Measurements from ENCODE around the gene NPFFR1.

DNA sequence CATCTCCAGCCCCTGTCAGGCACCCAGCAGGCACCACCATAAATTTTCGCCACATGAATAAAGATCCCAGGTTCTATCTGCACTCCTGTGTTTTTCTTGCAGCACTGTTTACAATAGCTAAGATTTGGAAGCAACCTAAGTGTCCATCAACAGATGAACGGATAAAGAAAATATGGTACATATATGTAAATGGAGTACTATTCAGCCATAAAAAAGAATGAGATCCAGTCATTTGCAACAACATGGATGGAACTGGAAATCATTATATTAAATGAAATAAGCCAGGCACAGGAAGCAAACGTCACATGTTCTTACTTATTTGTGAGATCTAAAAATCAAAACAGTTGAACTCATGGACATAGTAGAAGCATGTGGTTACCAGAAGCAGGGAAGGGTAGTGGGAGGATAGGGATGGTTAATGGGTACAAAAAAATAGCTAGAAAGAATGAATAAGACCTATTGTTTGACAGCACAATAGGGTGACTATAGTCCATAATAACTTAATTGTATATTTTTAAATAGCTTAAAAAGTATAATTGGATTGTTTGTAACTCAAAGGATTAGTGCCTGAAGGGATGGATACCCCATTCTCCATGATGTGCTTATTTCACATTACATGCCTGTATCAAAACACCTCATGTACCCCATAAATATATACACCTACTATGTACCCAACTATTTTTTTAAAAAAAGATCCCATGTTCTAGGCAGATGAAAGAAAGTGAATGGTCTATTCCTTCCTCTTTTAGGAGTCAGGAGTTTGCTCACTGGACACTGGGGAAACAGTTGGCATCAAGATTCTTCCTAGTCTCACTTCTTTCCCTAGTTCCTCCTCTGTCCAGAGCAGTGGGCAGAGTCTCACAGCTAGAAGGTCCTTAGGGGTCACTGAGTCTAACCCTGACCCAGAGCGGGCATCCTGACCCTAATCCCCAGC lies 1.0 kb upstream of the NPFFR1 start:
- TF ChIP-seq POLR2AphosphoS5 (IDR thresholded peaks at IDR 0.05) (no peak), EP300 (IDR thresholded peaks at IDR 0.05) (no peak), POLR2A (IDR thresholded peaks at IDR 0.05) (no peak)
- TF ChIP-seq, protein P1, sequence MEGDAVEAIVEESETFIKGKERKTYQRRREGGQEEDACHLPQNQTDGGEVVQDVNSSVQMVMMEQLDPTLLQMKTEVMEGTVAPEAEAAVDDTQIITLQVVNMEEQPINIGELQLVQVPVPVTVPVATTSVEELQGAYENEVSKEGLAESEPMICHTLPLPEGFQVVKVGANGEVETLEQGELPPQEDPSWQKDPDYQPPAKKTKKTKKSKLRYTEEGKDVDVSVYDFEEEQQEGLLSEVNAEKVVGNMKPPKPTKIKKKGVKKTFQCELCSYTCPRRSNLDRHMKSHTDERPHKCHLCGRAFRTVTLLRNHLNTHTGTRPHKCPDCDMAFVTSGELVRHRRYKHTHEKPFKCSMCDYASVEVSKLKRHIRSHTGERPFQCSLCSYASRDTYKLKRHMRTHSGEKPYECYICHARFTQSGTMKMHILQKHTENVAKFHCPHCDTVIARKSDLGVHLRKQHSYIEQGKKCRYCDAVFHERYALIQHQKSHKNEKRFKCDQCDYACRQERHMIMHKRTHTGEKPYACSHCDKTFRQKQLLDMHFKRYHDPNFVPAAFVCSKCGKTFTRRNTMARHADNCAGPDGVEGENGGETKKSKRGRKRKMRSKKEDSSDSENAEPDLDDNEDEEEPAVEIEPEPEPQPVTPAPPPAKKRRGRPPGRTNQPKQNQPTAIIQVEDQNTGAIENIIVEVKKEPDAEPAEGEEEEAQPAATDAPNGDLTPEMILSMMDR (IDR thresholded peaks at IDR 0.05) = no peak
